GM21528 (cell line): ENCODE results near the gene COL28A1.
"Not testable (repeated sequence)": the region's sequence is repeated elsewhere in the genome, so short reads cannot be mapped to it uniquely, and the experiment has no call there.

Experiments
- ATAC-seq: cut with Tn5 transposase; IDR thresholded peaks from one replicate; pipeline ENCODE4 v1.9.1; 2021; ENCODE audit warnings: mild to moderate bottlenecking, moderate library complexity; ENCODE audit not compliant: unreplicated experiment, low FRiP score

Gene COL28A1

DNA sequence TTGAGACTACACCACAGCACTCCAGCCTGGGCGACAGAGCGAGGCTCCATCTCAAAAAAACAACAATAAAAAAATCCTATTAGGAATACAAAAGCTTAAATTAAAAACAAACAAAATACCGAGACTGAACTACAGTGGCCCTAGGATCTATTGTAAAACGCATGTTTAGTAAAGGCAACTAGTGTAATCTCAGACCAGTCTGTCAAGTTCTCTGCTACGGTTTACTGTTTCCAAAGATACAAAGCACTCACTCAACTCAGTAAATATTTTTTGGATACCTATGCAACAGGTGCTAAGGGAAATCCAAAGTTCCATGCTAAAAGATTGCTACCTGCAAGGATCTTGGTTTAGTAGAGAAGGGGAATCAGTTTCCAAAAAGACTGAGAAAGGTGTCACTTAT is 27.6 kb upstream of the COL28A1 start:
- no peak for ATAC-seq

DNA sequence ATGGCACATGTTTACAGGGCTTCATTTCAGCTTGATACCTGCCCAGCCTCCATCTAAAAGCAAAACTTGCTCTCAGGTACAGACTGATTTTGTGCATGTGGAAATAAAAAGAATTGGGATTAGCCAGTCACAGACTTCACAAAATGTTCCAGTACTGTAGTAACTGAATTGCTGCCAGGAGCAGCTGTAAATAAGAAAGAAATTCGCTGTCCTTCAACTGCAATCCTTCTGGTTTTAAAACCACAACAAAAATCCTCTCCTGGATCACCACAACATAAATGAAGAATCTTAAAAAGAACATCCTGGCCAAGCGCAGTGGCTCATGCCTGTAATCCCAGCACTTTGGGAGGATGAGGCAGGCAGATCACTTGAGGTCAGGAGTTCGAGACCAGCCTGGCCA is 27.1 kb upstream of the COL28A1 start:
- no peak for ATAC-seq

DNA sequence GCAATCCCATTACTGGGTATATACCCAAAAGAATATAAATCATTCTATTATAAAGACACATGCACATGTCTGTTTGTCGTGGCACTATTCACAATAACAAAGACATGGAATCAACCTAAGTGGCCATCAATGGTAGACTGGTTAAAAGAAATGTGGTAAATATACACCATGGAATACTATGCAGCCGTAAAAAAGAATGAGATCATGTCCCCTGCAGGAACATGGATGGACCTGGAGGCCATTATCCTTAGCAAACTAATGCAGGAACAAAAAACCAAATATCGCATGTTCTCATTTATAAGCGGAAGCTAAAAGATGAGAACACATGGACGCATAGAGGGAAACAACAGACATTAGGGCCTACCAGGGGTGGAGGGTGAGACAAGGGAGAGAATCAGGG is 25.9 kb upstream of the COL28A1 start:
- not testable (repeated sequence) for ATAC-seq

- no peak for ATAC-seq
These were observed 21.6 kb upstream of the COL28A1 start for GRCh38 chr7:7557252-7557651.

GRCh38 chr7:7556852-7557251 is 21.2 kb upstream of the COL28A1 start:
- no peak for ATAC-seq

DNA sequence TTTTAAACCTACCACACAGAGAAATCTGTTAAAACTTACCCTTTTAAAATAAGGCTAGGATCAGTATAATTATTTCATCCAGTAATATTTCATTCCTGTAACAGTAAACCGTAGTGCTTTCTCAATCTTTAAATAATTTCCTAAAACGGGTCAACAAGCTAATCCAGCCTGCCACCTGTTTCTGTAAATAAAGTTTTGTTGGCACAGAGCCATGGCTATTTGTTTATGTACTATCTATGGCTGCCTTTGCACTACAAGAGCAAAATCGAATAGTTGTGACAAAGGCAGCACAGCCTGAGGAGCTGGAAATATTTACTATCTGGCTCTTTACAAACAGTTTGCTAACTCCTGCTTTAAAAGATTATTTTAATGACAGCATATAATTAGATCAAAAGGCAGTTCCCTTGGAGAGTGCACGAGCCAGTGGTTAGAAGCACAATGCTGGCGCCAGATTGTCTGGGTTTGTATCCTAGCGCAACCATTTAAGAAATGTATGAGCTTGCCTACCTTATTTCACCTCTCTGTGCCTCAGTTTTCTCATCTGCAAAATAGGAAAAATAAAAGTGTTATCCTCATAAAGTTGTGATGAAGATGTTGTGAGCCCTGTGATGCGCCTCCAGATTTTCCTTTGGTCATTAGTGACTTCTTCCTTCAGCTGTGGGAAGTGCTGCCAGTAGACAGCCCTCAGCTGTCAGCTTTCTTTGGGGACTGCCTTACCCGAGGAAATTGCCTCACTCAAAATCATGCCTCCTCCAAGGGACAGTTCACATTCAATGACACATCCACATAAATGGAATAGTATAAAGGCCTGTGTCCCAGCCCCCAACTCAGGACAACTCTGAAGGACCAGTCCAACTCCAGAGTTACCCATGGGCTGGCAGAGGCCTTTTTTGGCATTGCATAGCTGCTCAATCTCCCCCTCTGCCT is 19.2 kb upstream of the COL28A1 start:
- ATAC-seq: no peak

- ATAC-seq: no peak
These were observed 18.4 kb upstream of the COL28A1 start for GRCh38 chr7:7554021-7554432.

DNA sequence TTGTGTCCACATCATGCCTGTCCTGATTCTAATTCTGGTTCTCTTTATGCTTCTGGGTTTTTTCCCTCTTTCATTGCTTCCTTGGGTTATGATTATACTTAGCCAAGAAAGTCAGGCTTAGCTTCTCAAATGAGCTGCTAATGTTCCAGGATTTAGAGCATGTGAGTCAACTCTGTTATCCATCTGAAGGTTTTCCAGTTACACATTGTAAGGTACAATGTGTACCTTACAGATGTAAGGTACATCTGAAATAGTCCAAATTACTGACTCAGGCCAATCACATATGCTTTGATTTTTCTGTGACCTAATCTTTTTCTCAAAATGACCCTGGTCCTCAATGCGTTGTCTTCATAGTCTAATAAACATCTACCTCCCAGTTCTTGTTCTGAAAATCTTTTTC is 17.7 kb upstream of the COL28A1 start:
- no peak for ATAC-seq

- ATAC-seq: no peak
These were observed 16.5 kb upstream of the COL28A1 start for GRCh38 chr7:7552199-7552598.

DNA sequence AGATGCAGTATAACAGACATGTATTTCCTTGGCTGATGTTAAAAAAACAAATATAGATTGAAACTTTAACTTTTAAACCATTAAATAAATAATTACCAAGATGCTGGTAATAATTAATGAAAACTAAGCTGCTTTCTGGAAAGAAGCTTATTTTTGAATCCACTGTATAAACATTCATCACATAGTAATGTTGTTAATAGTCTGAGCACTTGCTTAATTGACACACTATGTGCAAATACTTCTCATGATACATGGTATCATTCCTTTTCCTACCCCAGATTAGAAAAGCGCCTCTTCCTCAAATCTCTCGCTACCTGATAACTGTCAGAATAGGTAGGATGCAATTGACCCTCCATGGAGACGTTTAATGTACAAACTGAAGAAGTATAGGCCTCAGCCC is 15.0 kb upstream of the COL28A1 start:
- no peak for ATAC-seq

GRCh38 chr7:7548407-7548806 is 12.7 kb upstream of the COL28A1 start:
- ATAC-seq: no peak

GRCh38 chr7:7542251-7542835 is 6.7 kb upstream of the COL28A1 start:
- no peak for ATAC-seq

- no peak for ATAC-seq
These were observed 4.0 kb upstream of the COL28A1 start for GRCh38 chr7:7539711-7540110.

GRCh38 chr7:7539152-7539551 is 3.5 kb upstream of the COL28A1 start:
- no peak for ATAC-seq

- ATAC-seq: no peak
These were observed 2.0 kb upstream of the COL28A1 start for GRCh38 chr7:7537711-7538110.

DNA sequence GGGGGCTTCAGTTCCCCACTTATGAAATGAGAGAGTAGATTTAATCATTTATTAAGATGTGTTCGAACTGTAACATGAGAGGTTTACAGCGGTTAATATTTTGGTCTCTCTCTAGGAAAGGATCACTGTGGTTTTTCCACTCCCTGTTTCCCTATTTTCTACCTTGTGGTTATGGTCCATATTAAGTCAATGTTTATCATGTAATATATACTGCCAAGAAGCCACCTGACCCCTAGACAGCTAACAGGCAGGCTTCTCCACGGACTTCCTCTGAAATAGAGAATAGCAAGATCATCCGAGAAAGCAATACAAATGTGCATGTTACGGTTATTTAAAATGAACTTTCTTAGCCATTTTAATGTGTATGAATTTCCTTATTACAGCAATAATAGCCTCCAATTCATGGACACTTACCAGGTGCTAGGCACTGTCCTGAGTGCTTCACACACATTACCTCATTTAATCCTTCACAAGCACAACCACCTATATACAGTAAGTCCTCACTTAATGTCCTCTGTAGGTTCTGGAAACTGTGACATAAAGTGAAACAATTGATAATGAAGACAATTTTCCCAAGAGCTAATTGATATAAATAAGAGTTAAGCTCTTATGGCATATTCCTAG is 835 bp upstream of the COL28A1 start:
- no peak for ATAC-seq

- no peak for ATAC-seq
These were observed 1.7 kb downstream of the COL28A1 start for GRCh38 chr7:7533831-7534430.

DNA sequence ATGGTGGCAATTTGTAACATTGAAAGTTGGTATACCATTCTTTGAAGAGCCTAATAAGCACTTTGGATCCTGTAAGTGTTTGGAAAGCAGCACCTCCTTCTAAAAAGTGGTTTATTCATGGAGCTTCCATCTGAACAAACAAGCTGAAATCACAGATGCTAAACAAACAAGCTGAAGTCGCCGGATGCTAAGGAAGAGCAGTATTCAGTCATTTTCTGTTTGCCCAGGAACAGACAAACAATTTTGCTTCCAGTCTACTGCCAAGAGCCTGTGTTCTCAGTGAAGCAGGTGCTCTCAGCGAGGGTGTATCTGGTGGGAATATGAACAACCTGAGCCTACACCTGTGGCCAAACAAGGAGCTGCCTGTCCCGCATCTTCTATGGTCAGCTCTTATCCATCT is 6.3 kb downstream of the COL28A1 start:
- ATAC-seq: no peak

GRCh38 chr7:7527047-7527446 is 8.6 kb downstream of the COL28A1 start:
- ATAC-seq: no peak

DNA sequence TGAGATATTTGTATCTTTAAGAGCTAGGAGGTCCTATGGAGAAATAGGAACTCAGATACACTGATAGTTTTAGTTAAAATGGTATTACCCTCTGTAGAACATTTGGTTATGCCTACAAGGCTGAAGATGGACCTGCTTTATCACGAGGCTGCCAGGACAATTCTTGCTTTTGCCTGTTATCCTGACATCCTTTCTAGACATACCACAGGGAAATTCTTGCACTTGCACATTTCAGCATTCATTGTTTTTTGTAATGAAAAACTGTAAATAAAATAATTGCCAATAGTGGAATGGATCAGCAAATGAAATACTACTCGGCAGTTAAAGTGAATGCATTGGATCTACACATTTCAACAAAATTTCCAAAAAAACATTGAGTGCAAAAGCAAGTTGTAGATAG is 9.7 kb downstream of the COL28A1 start:
- no peak for ATAC-seq

DNA sequence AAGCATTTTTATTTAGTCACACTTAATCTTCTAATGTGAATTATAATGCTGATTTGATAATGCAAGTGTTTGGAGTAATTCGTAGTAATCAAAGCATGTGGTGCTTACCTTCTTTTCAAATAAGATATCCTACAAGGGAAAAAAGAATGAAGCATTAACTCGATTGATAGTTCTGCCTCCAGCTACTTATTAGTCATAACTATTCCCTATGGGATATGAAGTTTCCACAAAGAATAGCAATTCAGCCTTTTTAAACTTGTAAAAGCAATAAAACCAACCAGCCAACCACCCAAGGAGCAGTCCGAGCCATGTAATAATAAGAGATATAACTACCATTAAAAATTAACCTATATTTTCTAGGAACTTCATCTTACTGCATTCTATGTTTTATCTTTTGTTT is 11.6 kb downstream of the COL28A1 start:
- ATAC-seq: no peak
